Measurements from ENCODE around the gene QRFP.

GRCh38 chr9:130888146-130888885 lies 8.3 kb downstream of the QRFP start:
- no peak for TF ChIP-seq SIX5 (IDR thresholded peaks at IDR 0.05; ENCODE audit: low read depth, low read length)
- TF ChIP-seq EP300 (IDR thresholded peaks at IDR 0.05; ENCODE audit: borderline replicate concordance in 1 of 2, low read depth in 2 of 2, low read length in 2 of 2), result no peak
- TF ChIP-seq POLR2A (IDR thresholded peaks at IDR 0.05; ENCODE audit: control extremely low read depth in 1 of 2, low read depth in 2 of 2, low read length in 2 of 2), result no peak
- TF ChIP-seq BACH1 (IDR thresholded peaks at IDR 0.05; ENCODE audit: low read length), result no peak
- TF ChIP-seq CTCF (IDR thresholded peaks at IDR 0.05; ENCODE audit: control extremely low read depth in 1 of 3, insufficient read depth in 1 of 3, low read depth in 1 of 3, low read length in 3 of 3), result no peak
- no peak for TF ChIP-seq JUN (IDR thresholded peaks at IDR 0.05; ENCODE audit: low read depth, low read length)
- TF ChIP-seq RAD21 (IDR thresholded peaks at IDR 0.05 in 1 of 2, conservative IDR thresholded peaks at IDR 0.05 in 1 of 2; ENCODE audit: low read depth in 2 of 2, low read length in 2 of 2), result no peak
- no peak for TF ChIP-seq USF2 (IDR thresholded peaks at IDR 0.05; ENCODE audit: low read length)

All from H1 (cell line).